ENCODE results near the gene RNU2-1.

Gene RNU2-1

DNA sequence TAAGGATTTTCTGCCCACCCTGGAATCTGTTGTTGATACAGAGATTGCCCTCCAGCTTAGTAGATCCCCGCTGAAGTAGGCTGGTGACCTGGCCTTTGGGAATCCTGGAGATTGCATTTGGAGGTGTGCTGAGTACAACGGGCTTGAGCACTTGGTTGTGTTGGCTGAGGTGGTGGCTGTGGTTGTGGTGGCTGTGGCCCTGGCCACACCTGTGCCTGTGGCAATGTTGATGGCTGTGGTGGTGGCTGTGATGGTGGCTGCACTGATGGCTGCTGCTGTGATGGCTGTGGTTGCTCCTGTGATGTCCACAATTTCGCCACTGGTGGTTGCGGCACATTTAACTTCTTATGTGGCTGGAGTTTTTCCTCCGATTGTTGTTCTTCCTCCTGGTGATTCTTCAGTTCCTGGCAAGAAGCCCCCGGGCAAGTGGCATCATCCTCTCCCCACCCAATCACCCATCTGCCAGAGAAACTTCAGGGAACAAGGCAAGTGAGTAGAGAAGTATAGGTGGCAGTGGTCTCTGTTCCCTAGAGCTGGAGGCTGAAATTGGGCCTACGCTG is 9.6 kb downstream of the RNU2-1 start:
- in situ Hi-C loops (cut with MboI; ENCODE audit: low sequenced_read_pairs, unreplicated experiment) = loop anchor here (25.0 kb wide), 1 partner anchor 88 kb away; no protein-coding TSS in a partner anchor
- no peak for TF ChIP-seq CTCF (IDR thresholded peaks at IDR 0.05; ENCODE audit: borderline replicate concordance, control extremely low read depth, extremely low read depth, insufficient read depth, missing control alignments)
- DNase-seq (ENCODE audit: low spot score) = no peak

DNA sequence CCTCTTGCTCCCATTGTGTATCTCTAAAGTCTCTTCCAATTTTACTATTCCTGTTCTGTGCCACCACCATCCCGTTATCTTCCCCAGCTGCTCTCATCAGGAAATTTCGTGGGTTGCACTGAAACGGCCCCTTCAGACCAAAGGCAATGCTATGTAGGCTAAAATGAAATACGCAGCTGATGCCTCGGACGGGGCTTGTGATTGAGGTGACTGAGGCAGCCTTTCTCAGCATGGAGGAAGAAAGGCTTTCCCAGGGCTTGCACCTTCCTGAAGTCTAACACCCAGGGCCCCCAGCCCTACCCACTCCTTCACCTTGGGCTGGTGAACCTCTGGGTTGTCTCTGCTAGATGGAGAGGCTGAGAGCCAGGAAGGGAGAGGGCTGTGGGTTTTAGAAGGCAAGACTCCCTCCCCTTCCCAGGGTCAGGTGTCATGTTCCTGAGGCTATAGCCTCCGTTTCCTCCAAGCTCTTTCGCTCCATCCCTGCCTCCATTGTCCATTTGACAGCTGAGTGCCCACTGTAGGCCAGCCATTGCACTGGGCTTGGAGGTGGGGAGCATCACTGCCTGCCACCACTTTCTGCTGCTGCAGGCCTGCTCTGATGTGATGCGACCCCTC is 13.2 kb downstream of the RNU2-1 start:
- in situ Hi-C loops (cut with MboI; ENCODE audit: low sequenced_read_pairs, unreplicated experiment) = loop anchor here (25.0 kb wide), 1 partner anchor 92 kb away; no protein-coding TSS in a partner anchor
- DNase-seq (ENCODE audit: low spot score) = no peak
- TF ChIP-seq CTCF (IDR thresholded peaks at IDR 0.05; ENCODE audit: borderline replicate concordance, control extremely low read depth, extremely low read depth, insufficient read depth, missing control alignments) = no peak

GRCh38 chr17:43219746-43220380 is 13.9 kb downstream of the RNU2-1 start:
- TF ChIP-seq CTCF (IDR thresholded peaks at IDR 0.05; ENCODE audit: borderline replicate concordance, control extremely low read depth, extremely low read depth, insufficient read depth, missing control alignments) = no peak
- in situ Hi-C loops (cut with MboI; ENCODE audit: low sequenced_read_pairs, unreplicated experiment) = loop anchor here (25.0 kb wide), 1 partner anchor 92 kb away; no protein-coding TSS in a partner anchor
- no peak for DNase-seq (ENCODE audit: low spot score)

- TF ChIP-seq CTCF (IDR thresholded peaks at IDR 0.05; ENCODE audit: borderline replicate concordance, control extremely low read depth, extremely low read depth, insufficient read depth, missing control alignments) = no peak
- in situ Hi-C loops (cut with MboI; ENCODE audit: low sequenced_read_pairs, unreplicated experiment) = loop anchor here (25.0 kb wide), 1 partner anchor 93 kb away; no protein-coding TSS in a partner anchor
- no peak for DNase-seq (ENCODE audit: low spot score)
These were observed 14.8 kb downstream of the RNU2-1 start for GRCh38 chr17:43219001-43219400.

DNA sequence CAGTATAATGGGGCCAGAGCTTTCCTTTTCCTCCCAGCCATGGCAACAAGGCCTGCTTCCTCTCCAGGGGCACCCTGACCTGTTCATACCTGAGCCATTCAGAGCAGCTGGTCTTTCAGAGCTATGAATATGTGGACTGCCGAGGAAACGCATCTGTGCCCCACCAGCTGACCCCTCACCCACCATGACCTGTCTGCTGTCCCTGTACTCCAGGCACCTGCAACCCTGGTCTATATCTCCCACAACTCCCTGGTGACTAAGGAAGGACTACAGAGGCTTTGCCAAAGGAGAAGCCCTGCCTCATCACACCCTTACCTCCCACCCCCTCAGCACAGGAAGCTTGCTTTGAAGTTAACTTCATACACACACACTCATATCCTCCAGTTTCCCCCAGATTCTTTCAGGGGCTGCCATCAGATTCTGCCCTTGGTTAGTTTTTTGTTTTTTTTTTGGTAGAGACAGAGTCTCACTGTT is 16.1 kb downstream of the RNU2-1 start:
- TF ChIP-seq CTCF (IDR thresholded peaks at IDR 0.05; ENCODE audit: borderline replicate concordance, control extremely low read depth, extremely low read depth, insufficient read depth, missing control alignments) = no peak
- in situ Hi-C loops (cut with MboI; ENCODE audit: low sequenced_read_pairs, unreplicated experiment) = loop anchor here (25.0 kb wide), 1 partner anchor 95 kb away; no protein-coding TSS in a partner anchor
- no peak for DNase-seq (ENCODE audit: low spot score)

- no peak for TF ChIP-seq CTCF (IDR thresholded peaks at IDR 0.05; ENCODE audit: borderline replicate concordance, control extremely low read depth, extremely low read depth, insufficient read depth, missing control alignments)
- in situ Hi-C loops (cut with MboI; ENCODE audit: low sequenced_read_pairs, unreplicated experiment) = loop anchor here (25.0 kb wide), 1 partner anchor 95 kb away; no protein-coding TSS in a partner anchor
These were observed 16.8 kb downstream of the RNU2-1 start for GRCh38 chr17:43216762-43217613.

More at GRCh38 chr17:43216762-43217613, 16.8 kb downstream of the RNU2-1 start:
- DNase-seq (ENCODE audit: low spot score) = no peak
